Ovary (tissue), 3 donors: ENCODE results near the gene HLCS.

Experiments
- CTCF ChIP-seq, 3 donors: fragments of 450-650 bp in 2 of 3; fragments of 200-600 bp in 1 of 3; IDR thresholded peaks; one replicate each; pipeline versions ENCODE4 v1.5.1 to v1.8.0; 2016 to 2022; ENCODE audit warnings: antibody characterized with exemption in 3 of 3, mild to moderate bottlenecking in 1 of 3
- POLR2A ChIP-seq: fragments of 450-650 bp; IDR thresholded peaks from one replicate; pipeline ENCODE4 v1.6.1; 2017; ENCODE audit warnings: antibody characterized with exemption, mild to moderate bottlenecking, moderate library complexity
- donor health status: DM: no; HTN: no; CAD: no.

GRCh38 chr21:36915014-36915695 lies 51.3 kb downstream of the HLCS start:
- no peak for TF ChIP-seq CTCF (IDR thresholded peaks at IDR 0.05)
- TF ChIP-seq POLR2A = no peak
